Astrocyte (in vitro differentiated cells and primary cell): ENCODE results near the gene DOK6. TPM values are rescaled to one million over a fixed set of nuclear protein-coding genes. Genes with fewer than 3 reads are reported as not detected.

Source experiments
- DNase-seq: peaks from one replicate; pipeline ENCODE4 v3.0.0-alpha.2; 2010; ENCODE audit warnings: low read depth
- FAIRE-seq: peaks from 2 replicates; lab custom pipeline; 2011; peaks lifted over from hg19 to GRCh38; lab: Jason Lieb, UNC
- H2AFZ ChIP-seq: 2 replicates; pipeline ENCODE4 v1.6.0; 2012; ENCODE audit warnings: low read depth, low read length, inconsistent platforms
- H3K27ac ChIP-seq: 2 replicates; pipeline ENCODE4 v1.5.1; 2011; ENCODE audit warnings: low read depth, low read length, inconsistent platforms
- H3K27me3 ChIP-seq: 2 replicates; pipeline ENCODE4 v1.6.0; 2011; ENCODE audit warnings: low read length, inconsistent platforms; ENCODE audit not compliant: insufficient read depth
- H3K36me3 ChIP-seq: 2 replicates; pipeline ENCODE4 v1.5.1; 2011; ENCODE audit warnings: low read length, inconsistent platforms; ENCODE audit not compliant: insufficient read depth
- H3K4me1 ChIP-seq: 2 replicates; pipeline ENCODE4 v1.5.1; 2011; ENCODE audit warnings: low read length, inconsistent platforms; ENCODE audit not compliant: insufficient read depth
- H3K4me2 ChIP-seq: 2 replicates; pipeline ENCODE4 v1.6.0; 2012; ENCODE audit warnings: low read length, inconsistent platforms
- H3K4me3 ChIP-seq: 2 replicates; pipeline ENCODE4 v1.5.1; 2011; ENCODE audit warnings: low read depth, mild to moderate bottlenecking, low read length, inconsistent platforms; ENCODE audit not compliant: insufficient read depth
- H3K79me2 ChIP-seq: 2 replicates; pipeline ENCODE4 v1.6.0; 2012; ENCODE audit warnings: mild to moderate bottlenecking, low read length, inconsistent platforms; ENCODE audit not compliant: insufficient read depth
- H3K9ac ChIP-seq: 2 replicates; pipeline ENCODE4 v1.6.0; 2012; ENCODE audit warnings: mild to moderate bottlenecking, low read length, inconsistent platforms
- H3K9me3 ChIP-seq: 2 replicates; pipeline ENCODE4 v1.5.1; 2012; ENCODE audit warnings: low read depth, mild to moderate bottlenecking, low read length, inconsistent platforms; ENCODE audit not compliant: insufficient read depth
- H4K20me1 ChIP-seq: 2 replicates; pipeline ENCODE4 v1.6.0; 2012; ENCODE audit warnings: low read length, inconsistent platforms; ENCODE audit not compliant: insufficient read depth
- H3K27ac Mint-ChIP-seq: one replicate; pipeline ENCODE4 v1.8.0; 2021; ENCODE audit warnings: mild to moderate bottlenecking, mixed read lengths; ENCODE audit not compliant: unreplicated experiment
- H3K27me3 Mint-ChIP-seq: one replicate; pipeline ENCODE4 v1.8.0; 2021; ENCODE audit warnings: low read depth, mixed read lengths; ENCODE audit not compliant: unreplicated experiment
- H3K36me3 Mint-ChIP-seq: one replicate; pipeline ENCODE4 v1.8.0; 2021; ENCODE audit warnings: low read depth, mixed read lengths; ENCODE audit not compliant: unreplicated experiment
- H3K4me1 Mint-ChIP-seq: one replicate; pipeline ENCODE4 v1.8.0; 2021; ENCODE audit warnings: low read depth, mixed read lengths; ENCODE audit not compliant: unreplicated experiment
- H3K4me3 Mint-ChIP-seq: one replicate; pipeline ENCODE4 v1.8.0; 2021; ENCODE audit warnings: mild to moderate bottlenecking, moderate library complexity, mixed read lengths; ENCODE audit not compliant: unreplicated experiment
- H3K9me3 Mint-ChIP-seq: one replicate; pipeline ENCODE4 v1.8.0; 2021; ENCODE audit warnings: mild to moderate bottlenecking, mixed read lengths; ENCODE audit not compliant: unreplicated experiment
- EZH2 ChIP-seq: IDR thresholded peaks from 2 replicates; pipeline ENCODE4 v1.6.1; 2012; ENCODE audit warnings: mild to moderate bottlenecking, low read length, inconsistent platforms; ENCODE audit not compliant: insufficient read depth
- total RNA-seq: library from RNA; stranded (reverse); gene quantifications from 2 replicates; pipeline ENCODE4 v1.2.1, GENCODE V29; 2021
- TF ChIP-seq, protein P1 (sequence below): IDR thresholded peaks from 2 replicates; pipeline ENCODE4 v1.5.1; 2011; ENCODE audit warnings: low read depth, mild to moderate bottlenecking, inconsistent platforms, low read length, moderate library complexity; ENCODE audit not compliant: insufficient read depth

The DOK6 gene
- total RNA-seq, 1 donor from 2014 or later: 2.9 TPM

DNA sequence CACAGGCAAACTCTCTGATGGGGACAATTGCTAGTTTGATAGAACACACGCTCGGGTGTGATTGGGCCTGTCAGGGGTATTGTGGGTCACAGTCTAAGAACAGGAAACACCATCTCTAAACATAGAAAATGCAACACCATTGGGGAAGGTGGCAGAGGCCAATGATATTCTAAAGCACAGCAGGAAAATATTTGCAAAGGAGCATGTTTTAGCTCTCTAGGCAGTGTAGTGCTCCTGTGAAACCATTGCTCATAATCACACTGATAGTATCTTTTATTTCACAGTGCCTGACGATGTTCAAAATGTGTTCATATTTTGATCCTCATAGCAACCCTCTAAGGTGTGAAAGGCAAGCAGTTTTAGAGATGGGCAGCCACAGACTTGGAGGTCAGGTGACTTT lies 322.7 kb downstream of the DOK6 start:
- TF ChIP-seq EZH2: no peak
- TF ChIP-seq, protein P1, sequence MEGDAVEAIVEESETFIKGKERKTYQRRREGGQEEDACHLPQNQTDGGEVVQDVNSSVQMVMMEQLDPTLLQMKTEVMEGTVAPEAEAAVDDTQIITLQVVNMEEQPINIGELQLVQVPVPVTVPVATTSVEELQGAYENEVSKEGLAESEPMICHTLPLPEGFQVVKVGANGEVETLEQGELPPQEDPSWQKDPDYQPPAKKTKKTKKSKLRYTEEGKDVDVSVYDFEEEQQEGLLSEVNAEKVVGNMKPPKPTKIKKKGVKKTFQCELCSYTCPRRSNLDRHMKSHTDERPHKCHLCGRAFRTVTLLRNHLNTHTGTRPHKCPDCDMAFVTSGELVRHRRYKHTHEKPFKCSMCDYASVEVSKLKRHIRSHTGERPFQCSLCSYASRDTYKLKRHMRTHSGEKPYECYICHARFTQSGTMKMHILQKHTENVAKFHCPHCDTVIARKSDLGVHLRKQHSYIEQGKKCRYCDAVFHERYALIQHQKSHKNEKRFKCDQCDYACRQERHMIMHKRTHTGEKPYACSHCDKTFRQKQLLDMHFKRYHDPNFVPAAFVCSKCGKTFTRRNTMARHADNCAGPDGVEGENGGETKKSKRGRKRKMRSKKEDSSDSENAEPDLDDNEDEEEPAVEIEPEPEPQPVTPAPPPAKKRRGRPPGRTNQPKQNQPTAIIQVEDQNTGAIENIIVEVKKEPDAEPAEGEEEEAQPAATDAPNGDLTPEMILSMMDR: no peak
- no peaks in the 10 kb centered on the region for H3K79me2 ChIP-seq
- H3K4me3 ChIP-seq: no peak overlapping the region
- H3K4me3 Mint-ChIP-seq: no peak overlapping the region
- no peaks in the 10 kb centered on the region for H3K27me3 ChIP-seq
- no peaks in the 10 kb centered on the region for H3K36me3 Mint-ChIP-seq
- H3K4me1 Mint-ChIP-seq: peaks cover 2% of the 10 kb centered on the region
- H3K27ac ChIP-seq: no peak overlapping the region
- H3K27me3 Mint-ChIP-seq: no peaks in the 10 kb centered on the region
- no peak overlapping the region for H3K4me2 ChIP-seq
- H3K4me1 ChIP-seq: no peaks in the 10 kb centered on the region
- no peak for DNase-seq
- no peak overlapping the region for H3K27ac Mint-ChIP-seq
- peaks cover 4% of the 10 kb centered on the region for H3K9me3 ChIP-seq
- no peak overlapping the region for H3K9ac ChIP-seq
- no peak for FAIRE-seq
- H4K20me1 ChIP-seq: no peaks in the 10 kb centered on the region
- H3K36me3 ChIP-seq: no peaks in the 10 kb centered on the region
- no peak overlapping the region for H2AFZ ChIP-seq
- peaks cover 9% of the 10 kb centered on the region for H3K9me3 Mint-ChIP-seq

DNA sequence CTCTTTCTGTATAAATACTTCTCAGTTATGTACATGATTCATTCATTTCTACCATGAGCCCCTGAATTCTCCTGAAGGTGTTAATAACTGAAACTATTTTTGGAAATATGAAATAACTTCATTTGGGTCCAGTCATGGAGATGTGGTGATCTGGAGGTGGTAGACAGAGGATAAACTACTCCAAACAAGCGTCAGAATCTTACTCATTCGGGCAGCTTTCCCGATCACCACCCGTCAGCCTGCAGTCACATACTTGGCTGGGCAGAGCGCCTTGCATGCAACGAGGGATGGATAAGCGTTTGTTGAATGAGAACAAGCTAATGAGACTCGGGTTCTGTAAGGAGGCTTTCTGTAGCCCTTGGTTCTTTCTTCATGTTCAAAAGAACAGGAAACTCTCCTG lies 324.3 kb downstream of the DOK6 start:
- peak; percentile 81 for DNase-seq

More for the DNA sequence above, 324.3 kb downstream of the DOK6 start:
- Histone ChIP-seq H3K36me3 (no peaks in the 10 kb centered on the region), H3K4me2 (no peak overlapping the region), H4K20me1 (no peaks in the 10 kb centered on the region), H3K27me3 (no peaks in the 10 kb centered on the region), H3K27ac (no peak overlapping the region), H3K79me2 (no peaks in the 10 kb centered on the region), H3K4me3 (no peak overlapping the region), H3K4me1 (no peaks in the 10 kb centered on the region), H3K9me3 (no peaks in the 10 kb centered on the region), H2AFZ (no peak overlapping the region), H3K9ac (no peak overlapping the region)
- Mint-ChIP-seq H3K4me1 (peaks cover 2% of the 10 kb centered on the region), H3K27me3 (no peaks in the 10 kb centered on the region), H3K9me3 (no peaks in the 10 kb centered on the region), H3K27ac (no peak overlapping the region), H3K36me3 (no peaks in the 10 kb centered on the region), H3K4me3 (no peak overlapping the region)
- TF ChIP-seq, protein P1: no peak
- no peak for TF ChIP-seq EZH2
- no peak for FAIRE-seq
